Panc1 (cell line): Measurements from ENCODE around the gene IGF1R.

Source experiments
- CTCF ChIP-seq: fragments of 450-650 bp; IDR thresholded peaks from 2 replicates; pipeline ENCODE4 v1.5.1; 2017; ENCODE audit warnings: mild to moderate bottlenecking
- SIN3A ChIP-seq: IDR thresholded peaks from 2 replicates; pipeline ENCODE4 v1.6.1; 2012; ENCODE audit warnings: low read depth, mild to moderate bottlenecking, low read length, moderate library complexity, borderline replicate concordance; ENCODE audit not compliant: insufficient read depth
- TF ChIP-seq, protein P1 (sequence below), 2 experiments: IDR thresholded peaks; 2 replicates each; pipeline ENCODE4 v1.6.1; 2011 to 2012; ENCODE audit warnings: low read depth in 2 of 2, control low read depth in 1 of 2, low read length in 1 of 2, mild to moderate bottlenecking in 1 of 2, moderate library complexity in 1 of 2; ENCODE audit not compliant: insufficient read depth in 1 of 2

DNA sequence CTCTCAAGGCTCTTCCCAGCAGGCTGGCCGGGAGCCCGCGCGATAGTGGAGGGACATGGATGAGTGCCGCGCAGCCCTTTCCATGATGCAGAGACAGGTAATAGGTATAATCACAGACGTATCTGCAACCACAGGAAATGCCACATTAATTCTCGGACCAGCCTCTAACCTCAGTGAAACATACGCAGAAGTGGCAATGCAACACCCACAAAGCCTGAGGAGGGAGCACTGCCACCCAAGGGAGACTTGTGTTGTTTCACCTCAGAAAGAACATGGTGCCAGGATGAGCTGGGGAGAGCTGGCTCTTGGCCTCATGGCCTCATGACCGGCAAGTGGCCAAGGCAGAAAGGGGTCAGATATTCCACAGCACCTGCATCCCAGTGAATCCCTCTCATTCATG, 320.2 kb downstream of the IGF1R start:
- TF ChIP-seq CTCF (no peak), SIN3A (no peak)
- TF ChIP-seq, protein P1, sequence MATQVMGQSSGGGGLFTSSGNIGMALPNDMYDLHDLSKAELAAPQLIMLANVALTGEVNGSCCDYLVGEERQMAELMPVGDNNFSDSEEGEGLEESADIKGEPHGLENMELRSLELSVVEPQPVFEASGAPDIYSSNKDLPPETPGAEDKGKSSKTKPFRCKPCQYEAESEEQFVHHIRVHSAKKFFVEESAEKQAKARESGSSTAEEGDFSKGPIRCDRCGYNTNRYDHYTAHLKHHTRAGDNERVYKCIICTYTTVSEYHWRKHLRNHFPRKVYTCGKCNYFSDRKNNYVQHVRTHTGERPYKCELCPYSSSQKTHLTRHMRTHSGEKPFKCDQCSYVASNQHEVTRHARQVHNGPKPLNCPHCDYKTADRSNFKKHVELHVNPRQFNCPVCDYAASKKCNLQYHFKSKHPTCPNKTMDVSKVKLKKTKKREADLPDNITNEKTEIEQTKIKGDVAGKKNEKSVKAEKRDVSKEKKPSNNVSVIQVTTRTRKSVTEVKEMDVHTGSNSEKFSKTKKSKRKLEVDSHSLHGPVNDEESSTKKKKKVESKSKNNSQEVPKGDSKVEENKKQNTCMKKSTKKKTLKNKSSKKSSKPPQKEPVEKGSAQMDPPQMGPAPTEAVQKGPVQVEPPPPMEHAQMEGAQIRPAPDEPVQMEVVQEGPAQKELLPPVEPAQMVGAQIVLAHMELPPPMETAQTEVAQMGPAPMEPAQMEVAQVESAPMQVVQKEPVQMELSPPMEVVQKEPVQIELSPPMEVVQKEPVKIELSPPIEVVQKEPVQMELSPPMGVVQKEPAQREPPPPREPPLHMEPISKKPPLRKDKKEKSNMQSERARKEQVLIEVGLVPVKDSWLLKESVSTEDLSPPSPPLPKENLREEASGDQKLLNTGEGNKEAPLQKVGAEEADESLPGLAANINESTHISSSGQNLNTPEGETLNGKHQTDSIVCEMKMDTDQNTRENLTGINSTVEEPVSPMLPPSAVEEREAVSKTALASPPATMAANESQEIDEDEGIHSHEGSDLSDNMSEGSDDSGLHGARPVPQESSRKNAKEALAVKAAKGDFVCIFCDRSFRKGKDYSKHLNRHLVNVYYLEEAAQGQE (IDR thresholded peaks at IDR 0.05; ENCODE audit: insufficient read depth in 1 of 2, low read depth in 2 of 2, low read length in 1 of 2), result no peak
